Measurements from ENCODE around the gene SUN5. TPM values are rescaled to one million over a fixed set of nuclear protein-coding genes. Genes with fewer than 3 reads are reported as not detected.

Gene SUN5
- total RNA-seq, 1 experiment from 2014 or later, result not detected

DNA sequence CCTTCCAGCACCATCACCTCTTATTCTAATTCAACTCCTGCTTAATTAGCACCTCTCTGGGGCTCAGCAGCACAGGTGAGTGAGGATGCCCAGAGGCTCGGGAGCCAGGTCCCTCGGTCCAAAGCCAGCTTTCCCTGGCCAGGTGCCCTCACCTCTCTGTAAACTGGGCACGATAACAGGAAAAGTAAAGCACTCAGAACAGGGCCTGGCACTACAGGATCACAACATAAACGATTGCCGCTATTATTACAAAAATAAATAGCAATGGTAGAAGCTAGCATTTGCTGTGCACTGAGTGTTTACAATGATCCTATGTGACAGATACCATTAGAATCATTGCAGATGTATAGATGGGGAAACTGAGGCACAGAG lies 5.9 kb upstream of the SUN5 start:
- Histone ChIP-seq H3K4me1 (replicated peaks; ENCODE audit: insufficient read depth) (no peaks in the 10 kb centered on the region), H3K9me3 (ENCODE audit: insufficient read depth, low read depth) (peaks cover 4% of the 10 kb centered on the region; the same call in 1 of the 2 replicates), H3K4me3 (no peak overlapping the region), H4K20me1 (ENCODE audit: insufficient read depth) (no peaks in the 10 kb centered on the region), H3K4me2 (no peak overlapping the region), H3K36me3 (ENCODE audit: low read depth) (no peaks in the 10 kb centered on the region), H3K27ac (no peak overlapping the region), H2AFZ (no peak overlapping the region), H3F3A (ENCODE audit: insufficient read depth, low read depth) (no peaks in the 10 kb centered on the region), H3K79me2 (ENCODE audit: low read depth) (no peaks in the 10 kb centered on the region), H3K27me3 (ENCODE audit: insufficient read depth, low read depth) (peaks cover 89% of the 10 kb centered on the region), H3K9me2 (ENCODE audit: insufficient read depth) (no peaks in the 10 kb centered on the region)
- TF ChIP-seq CTCF (conservative IDR thresholded peaks at IDR 0.05) (no peak), EZH2 (IDR thresholded peaks at IDR 0.05; ENCODE audit: low read depth) (no peak)
- CTCF ChIA-PET, result no interaction called here
- POLR2A ChIA-PET (ENCODE audit: unreplicated experiment), result no interaction called here
- no TSS peak for BruUV-seq (replicated peaks)
- no peak for DNase-seq
- intact Hi-C loops (cut with micrococcal nuclease; ENCODE audit: unreplicated experiment), result no loop called here

DNA sequence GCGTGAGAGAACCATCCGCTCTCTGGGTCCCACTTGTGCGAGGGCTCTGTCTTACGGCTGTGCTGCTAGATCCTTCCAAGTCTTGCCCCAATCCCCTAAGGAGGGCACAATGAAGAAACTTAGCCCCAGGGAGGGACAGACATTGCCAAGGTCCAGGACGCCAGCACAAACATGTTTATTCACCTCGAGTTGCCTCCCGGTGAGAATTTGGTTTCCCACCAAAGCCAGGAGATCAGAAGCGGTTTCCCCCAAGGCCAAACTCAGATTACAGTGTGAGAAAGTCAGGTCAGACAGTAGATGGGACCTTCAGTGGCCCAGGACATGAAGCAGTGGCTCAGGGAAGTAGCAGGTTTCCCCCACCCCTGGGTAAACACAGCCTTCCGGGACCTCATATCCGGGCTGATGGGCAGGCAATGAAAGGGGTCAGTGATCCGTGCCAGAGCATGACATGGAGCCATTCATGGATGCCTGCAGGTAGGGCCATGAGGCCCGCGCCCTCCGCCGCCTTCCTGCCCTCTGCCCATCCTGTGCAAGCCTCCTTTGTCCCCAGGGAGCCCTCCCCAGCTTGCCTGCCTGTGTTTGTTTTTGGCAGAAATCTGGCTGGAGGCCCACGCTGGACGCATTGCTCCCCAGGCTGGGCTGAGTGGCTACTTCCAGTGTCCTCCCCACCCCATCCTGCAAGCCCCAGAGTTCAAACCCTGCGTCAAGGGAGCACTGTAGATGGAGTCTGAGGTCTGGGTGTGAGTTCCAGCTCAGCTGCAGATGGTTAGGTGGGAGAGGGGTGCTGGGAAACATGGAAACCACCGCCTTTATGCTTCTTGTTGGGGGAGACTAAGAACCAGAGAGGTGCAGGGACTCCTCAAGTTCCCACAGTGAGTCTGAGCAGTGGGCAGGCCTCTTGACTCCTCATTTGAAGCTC lies 5.2 kb upstream of the SUN5 start:
- ChIA-PET POLR2A (ENCODE audit: unreplicated experiment) (no interaction called here), CTCF (no interaction called here)
- no peak overlapping the region for H3K27ac ChIP-seq
- H3F3A ChIP-seq (ENCODE audit: insufficient read depth, low read depth), result no peaks in the 10 kb centered on the region
- intact Hi-C loops (cut with micrococcal nuclease; ENCODE audit: unreplicated experiment), result no loop called here
- no peaks in the 10 kb centered on the region for H3K79me2 ChIP-seq (ENCODE audit: low read depth)
- no peak overlapping the region for H2AFZ ChIP-seq
- H4K20me1 ChIP-seq (ENCODE audit: insufficient read depth), result no peaks in the 10 kb centered on the region
- no peaks in the 10 kb centered on the region for H3K9me2 ChIP-seq (ENCODE audit: insufficient read depth)
- TF ChIP-seq EZH2 (IDR thresholded peaks at IDR 0.05; ENCODE audit: low read depth), result no peak
- no peak for TF ChIP-seq CTCF (conservative IDR thresholded peaks at IDR 0.05)
- peaks cover 89% of the 10 kb centered on the region for H3K27me3 ChIP-seq (ENCODE audit: insufficient read depth, low read depth)
- H3K4me1 ChIP-seq (replicated peaks; ENCODE audit: insufficient read depth), result no peaks in the 10 kb centered on the region
- H3K36me3 ChIP-seq (ENCODE audit: low read depth), result no peaks in the 10 kb centered on the region
- H3K4me2 ChIP-seq, result no peak overlapping the region
- H3K9me3 ChIP-seq (ENCODE audit: insufficient read depth, low read depth), result peaks cover 6% of the 10 kb centered on the region; the same call in 1 of the 2 replicates
- BruUV-seq (replicated peaks), result no TSS peak
- H3K4me3 ChIP-seq, result no peak overlapping the region
- DNase-seq, result no peak

- ChIA-PET POLR2A (ENCODE audit: unreplicated experiment) (no interaction called here), CTCF (no interaction called here)
- H2AFZ ChIP-seq, result no peak overlapping the region
- H3K27ac ChIP-seq, result no peak overlapping the region
- H3K27me3 ChIP-seq (ENCODE audit: insufficient read depth, low read depth), result peaks cover 89% of the 10 kb centered on the region
- H4K20me1 ChIP-seq (ENCODE audit: insufficient read depth), result no peaks in the 10 kb centered on the region
- H3K4me1 ChIP-seq (replicated peaks; ENCODE audit: insufficient read depth), result no peaks in the 10 kb centered on the region
- H3K36me3 ChIP-seq (ENCODE audit: low read depth), result no peaks in the 10 kb centered on the region
- no TSS peak for BruUV-seq (replicated peaks)
- intact Hi-C loops (cut with micrococcal nuclease; ENCODE audit: unreplicated experiment), result no loop called here
- TF ChIP-seq CTCF (conservative IDR thresholded peaks at IDR 0.05), result no peak
- no peak for TF ChIP-seq EZH2 (IDR thresholded peaks at IDR 0.05; ENCODE audit: low read depth)
- no peaks in the 10 kb centered on the region for H3K79me2 ChIP-seq (ENCODE audit: low read depth)
- no peak overlapping the region for H3K4me2 ChIP-seq
- H3K4me3 ChIP-seq, result no peak overlapping the region
- H3F3A ChIP-seq (ENCODE audit: insufficient read depth, low read depth), result no peaks in the 10 kb centered on the region
- H3K9me2 ChIP-seq (ENCODE audit: insufficient read depth), result no peaks in the 10 kb centered on the region
- DNase-seq, result no peak
- H3K9me3 ChIP-seq (ENCODE audit: insufficient read depth, low read depth), result peaks cover 6% of the 10 kb centered on the region; the same call in 1 of the 2 replicates
Observed at GRCh38 chr20:33008336-33009213, 4.3 kb upstream of the SUN5 start.

Measured in PC-9 (cell line).